B cell (primary cell): ENCODE data around the gene PRR9. TPM values are rescaled to one million over a fixed set of nuclear protein-coding genes. Genes with fewer than 3 reads are reported as not detected.

ENCODE experiments used
- ATAC-seq: fragments of 200-7000 bp; cut with Tn5 transposase; one replicate; pipeline ENCODE4 v1.10.0; 2021; ENCODE audit warnings: low read depth, mild to moderate bottlenecking, moderate number of reproducible peaks, moderate library complexity
- CTCF ChIA-PET: fragments of 350-600 bp; sonication (Branson Sonifier 250); formaldehyde crosslinking; loops from one replicate; lab custom pipeline; 2021; ENCODE audit warnings: antibody characterized with exemption, inconsistent platforms; lab: Charles Lee
- POLR2A ChIA-PET: fragments of 350-600 bp; sonication (Branson Sonifier 250); formaldehyde crosslinking; loops from one replicate; lab custom pipeline; 2021; ENCODE audit warnings: antibody characterized with exemption; lab: Charles Lee
- DNase-seq: peaks from one replicate; pipeline ENCODE4 v3.0.0; 2013
- H2AFZ ChIP-seq: 2 replicates; pipeline ENCODE4 v1.6.1; 2012; ENCODE audit warnings: mild to moderate bottlenecking, low read depth, low read length; ENCODE audit not compliant: insufficient read depth, poor library complexity, severe bottlenecking
- H3K27ac ChIP-seq, 2 donors: 1 replicate in 1 of 2; 2 replicates in 1 of 2; pipeline ENCODE4 v1.5.1; 2012 to 2013; ENCODE audit warnings: low read length in 2 of 2, mild to moderate bottlenecking in 2 of 2, moderate library complexity in 1 of 2
- H3K27me3 ChIP-seq, 4 experiments: fragments of 200-600 bp in 1 of 4; sonication (generic) in 1 of 4; replicated peaks in 1 of 4; 1 replicate in 2 of 4; 2 replicates in 2 of 4; pipeline versions ENCODE4 v1.6.1 to v1.7.0; 2013 to 2016; ENCODE audit warnings: low read length in 3 of 4, mild to moderate bottlenecking in 2 of 4, mixed read lengths in 1 of 4, moderate library complexity in 1 of 4; ENCODE audit not compliant: insufficient read depth in 4 of 4, control insufficient read depth in 3 of 4; ENCODE audit errors: control extremely low read depth in 1 of 4
- H3K36me3 ChIP-seq, 2 experiments: replicated peaks in 1 of 2; 1 replicate in 1 of 2; 2 replicates in 1 of 2; pipeline versions ENCODE4 v1.6.1 to v1.7.1; 2013; ENCODE audit warnings: low read length in 1 of 2; ENCODE audit not compliant: insufficient read depth in 2 of 2, control insufficient read depth in 1 of 2; ENCODE audit errors: control extremely low read depth in 1 of 2, extremely low read depth in 1 of 2
- H3K4me1 ChIP-seq, 2 donors: fragments of 200-600 bp in 1 of 2; sonication (generic) in 1 of 2; 1 replicate in 1 of 2; 2 replicates in 1 of 2; pipeline versions ENCODE4 v1.5.1 to v1.6.1; 2013 to 2017; ENCODE audit warnings: low read length in 2 of 2; ENCODE audit not compliant: control insufficient read depth in 2 of 2, insufficient read depth in 2 of 2
- H3K4me2 ChIP-seq: replicated peaks from 2 replicates; pipeline ENCODE3; 2012; ENCODE audit warnings: mild to moderate bottlenecking, low read depth, low read length; ENCODE audit not compliant: poor library complexity, severe bottlenecking
- H3K4me3 ChIP-seq, 5 experiments: fragments of 200-600 bp in 1 of 5; sonication (generic) in 1 of 5; 1 replicate in 3 of 5; 2 replicates in 2 of 5; pipeline versions ENCODE4 v1.5.1 to v1.7.0; 2011 to 2016; ENCODE audit warnings: low read length in 4 of 5, mild to moderate bottlenecking in 4 of 5, low read depth in 2 of 5, control low read depth in 1 of 5, moderate library complexity in 1 of 5; ENCODE audit not compliant: insufficient read depth in 1 of 5; ENCODE audit errors: control extremely low read depth in 1 of 5, extremely low read depth in 1 of 5
- H3K79me2 ChIP-seq: fragments of 200-600 bp; sonication (generic); one replicate; pipeline ENCODE4 v1.6.0; 2016; ENCODE audit warnings: low read length; ENCODE audit not compliant: control insufficient read depth, insufficient read depth
- H3K9ac ChIP-seq: fragments of 200-600 bp; sonication (generic); 2 replicates; pipeline ENCODE4 v1.6.1; 2017; ENCODE audit warnings: mild to moderate bottlenecking, low read length, moderate library complexity
- H3K9me3 ChIP-seq, 3 donors: one replicate each; pipeline versions ENCODE4 v1.6.1 to v1.7.1; 2013; ENCODE audit warnings: low read length in 2 of 3; ENCODE audit not compliant: control insufficient read depth in 2 of 3, insufficient read depth in 1 of 3; ENCODE audit errors: control extremely low read depth in 1 of 3
- H4K20me1 ChIP-seq: 2 replicates; pipeline ENCODE4 v1.6.0; 2012; ENCODE audit warnings: mild to moderate bottlenecking, low read length; ENCODE audit not compliant: insufficient read depth, control insufficient read depth, poor library complexity, severe bottlenecking
- H3K27ac Mint-ChIP-seq: one replicate; pipeline ENCODE4 v1.8.0; 2021; ENCODE audit warnings: mixed read lengths
- H3K27me3 Mint-ChIP-seq: one replicate; pipeline ENCODE4 v1.8.0; 2021; ENCODE audit warnings: mixed read lengths
- H3K4me1 Mint-ChIP-seq: one replicate; pipeline ENCODE4 v1.8.0; 2021; ENCODE audit warnings: mixed read lengths
- H3K4me3 Mint-ChIP-seq: one replicate; pipeline ENCODE4 v1.8.0; 2021; ENCODE audit warnings: mixed read lengths
- H3K9me3 Mint-ChIP-seq: one replicate; pipeline ENCODE4 v1.8.0; 2022; ENCODE audit warnings: mixed read lengths; ENCODE audit not compliant: insufficient read depth
- EZH2 ChIP-seq: IDR thresholded peaks from 2 replicates; pipeline ENCODE4 v1.6.1; 2012; ENCODE audit warnings: borderline replicate concordance, low read depth, mild to moderate bottlenecking, moderate library complexity, low read length; ENCODE audit not compliant: insufficient read depth, poor library complexity, severe bottlenecking
- WGBS: methylation state at CpG from one replicate; pipeline ENCODE4 v1.1.5; 2013; ENCODE audit warnings: missing lambda C conversion rate; ENCODE audit not compliant: insufficient coverage; 5-methylcytosine and 5-hydroxymethylcytosine counted together
- intact Hi-C: fragments of 100-400 bp; cut with micrococcal nuclease; formaldehyde crosslinking; loops from one replicate; pipeline ENCODE4 v1.10.0; 2022
- polyA plus RNA-seq: library from polyadenylated mRNA; depleted of rRNA; stranded (reverse); fragments of >200 nt; gene quantifications from 2 replicates; pipeline ENCODE4 v1.2.3, GENCODE V29; 2012
- total RNA-seq, 2 donors: library from RNA; stranded (reverse); fragments of 120-200 nt in 1 of 2; gene quantifications; 1 replicate in 1 of 2; 2 replicates in 1 of 2; pipeline versions ENCODE4 v1.2.3 to v1.2.4, GENCODE V29; 2013 to 2022
- TF ChIP-seq, protein P1 (sequence below): fragments of 200-600 bp; IDR thresholded peaks from one replicate; pipeline ENCODE4 v1.8.0; 2022; ENCODE audit warnings: antibody characterized with exemption, mild to moderate bottlenecking

PRR9 gene
- total and polyA plus RNA-seq, 2 donors (not counting 1 experiment from before 2014, with no cell fraction given) = not detected

DNA sequence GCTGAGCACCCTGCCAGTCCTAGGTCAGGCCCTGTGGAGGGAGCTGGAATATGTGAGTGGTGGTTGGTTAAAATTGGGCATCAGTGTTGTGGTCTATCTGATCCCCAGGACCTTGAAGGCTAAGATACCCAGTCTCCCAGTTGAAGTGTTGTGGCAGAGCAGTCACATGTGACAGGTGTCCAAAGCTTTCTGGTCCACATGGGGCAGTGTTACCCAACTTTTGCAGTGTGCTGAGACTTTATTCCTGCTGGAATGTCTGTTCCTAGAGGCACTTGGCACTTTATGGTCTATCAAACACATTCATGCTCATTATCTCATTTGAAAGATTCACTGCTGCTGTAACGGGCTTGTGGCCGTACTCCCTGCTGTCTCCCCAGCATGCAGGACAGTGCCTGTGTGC lies 21.1 kb downstream of the PRR9 start:
- DNase-seq = no peak
- no peak overlapping the region for H3K27ac ChIP-seq
- H3K9ac ChIP-seq = no peak overlapping the region
- Mint-ChIP-seq H3K4me3 (no peak overlapping the region), H3K9me3 (no peaks in the 10 kb centered on the region), H3K4me1 (no peaks in the 10 kb centered on the region), H3K27ac (no peak overlapping the region), H3K27me3 (peaks cover 26% of the 10 kb centered on the region)
- H4K20me1 ChIP-seq = no peaks in the 10 kb centered on the region
- intact Hi-C loops = loop anchor here (2.0 kb wide), 1 partner anchor 40 kb away; no protein-coding TSS in a partner anchor
- 100% methylated on average over 2 of the region's 2 CpGs for WGBS
- ChIA-PET POLR2A (no interaction called here), CTCF (interaction anchor here (0.9 to 1.4 kb wide), 5 partner anchors 8 to 51 kb away, joined by 3 read pairs; no protein-coding TSS in a partner anchor)
- H3K79me2 ChIP-seq = no peaks in the 10 kb centered on the region
- no peak overlapping the region for H3K4me3 ChIP-seq
- peaks cover 0 to 5% (median 0%) of the 10 kb centered on the region in 4 experiments for H3K27me3 ChIP-seq
- H3K9me3 ChIP-seq = no peaks in the 10 kb centered on the region
- H2AFZ ChIP-seq = no peak overlapping the region
- TF ChIP-seq, protein P1, sequence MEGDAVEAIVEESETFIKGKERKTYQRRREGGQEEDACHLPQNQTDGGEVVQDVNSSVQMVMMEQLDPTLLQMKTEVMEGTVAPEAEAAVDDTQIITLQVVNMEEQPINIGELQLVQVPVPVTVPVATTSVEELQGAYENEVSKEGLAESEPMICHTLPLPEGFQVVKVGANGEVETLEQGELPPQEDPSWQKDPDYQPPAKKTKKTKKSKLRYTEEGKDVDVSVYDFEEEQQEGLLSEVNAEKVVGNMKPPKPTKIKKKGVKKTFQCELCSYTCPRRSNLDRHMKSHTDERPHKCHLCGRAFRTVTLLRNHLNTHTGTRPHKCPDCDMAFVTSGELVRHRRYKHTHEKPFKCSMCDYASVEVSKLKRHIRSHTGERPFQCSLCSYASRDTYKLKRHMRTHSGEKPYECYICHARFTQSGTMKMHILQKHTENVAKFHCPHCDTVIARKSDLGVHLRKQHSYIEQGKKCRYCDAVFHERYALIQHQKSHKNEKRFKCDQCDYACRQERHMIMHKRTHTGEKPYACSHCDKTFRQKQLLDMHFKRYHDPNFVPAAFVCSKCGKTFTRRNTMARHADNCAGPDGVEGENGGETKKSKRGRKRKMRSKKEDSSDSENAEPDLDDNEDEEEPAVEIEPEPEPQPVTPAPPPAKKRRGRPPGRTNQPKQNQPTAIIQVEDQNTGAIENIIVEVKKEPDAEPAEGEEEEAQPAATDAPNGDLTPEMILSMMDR = no peak
- no peak for TF ChIP-seq EZH2
- no peak for ATAC-seq
- H3K4me1 ChIP-seq = no peaks in the 10 kb centered on the region
- no peaks in the 10 kb centered on the region for H3K36me3 ChIP-seq
- H3K4me2 ChIP-seq = no peak overlapping the region

DNA sequence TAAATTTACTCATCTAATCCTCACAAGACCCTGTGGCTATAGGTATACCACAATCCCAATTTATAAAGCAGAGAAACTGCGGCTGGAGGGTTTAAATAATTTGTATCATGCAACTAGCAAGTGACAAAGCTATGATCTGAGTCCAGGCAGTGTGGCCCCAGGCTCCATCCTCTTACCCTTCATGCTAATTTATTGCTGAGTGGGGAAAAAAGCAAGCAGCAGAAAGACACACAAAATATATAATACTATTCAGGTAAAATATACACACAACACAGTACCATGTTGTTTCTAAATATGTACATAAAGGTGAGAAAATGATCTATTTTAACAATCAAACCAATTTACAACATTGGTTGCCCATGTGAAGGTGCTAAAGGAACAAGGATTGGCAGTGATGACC lies 24.8 kb downstream of the PRR9 start:
- TF ChIP-seq, protein P1 = no peak
- no peak for TF ChIP-seq EZH2
- no peak overlapping the region for H3K4me2 ChIP-seq
- ATAC-seq (no peak), DNase-seq (no peak)
- no peak overlapping the region for H3K9ac ChIP-seq
- H3K4me1 Mint-ChIP-seq = no peaks in the 10 kb centered on the region
- no peak overlapping the region for H3K27ac ChIP-seq
- intact Hi-C loops = no loop called here
- no peak overlapping the region for H3K4me3 ChIP-seq
- H4K20me1 ChIP-seq = no peaks in the 10 kb centered on the region
- no peak overlapping the region for H2AFZ ChIP-seq
- H3K9me3 ChIP-seq = peaks cover 0 to 5% (median 0%) of the 10 kb centered on the region in 3 donors
- no peaks in the 10 kb centered on the region for H3K9me3 Mint-ChIP-seq
- no CpG with 5 or more reads among the region's 1 CpG for WGBS
- H3K27ac Mint-ChIP-seq = no peak overlapping the region
- no peak overlapping the region for H3K4me3 Mint-ChIP-seq
- peaks cover 27% of the 10 kb centered on the region for H3K27me3 Mint-ChIP-seq
- ChIA-PET CTCF (no interaction called here), POLR2A (no interaction called here)
- no peaks in the 10 kb centered on the region for H3K79me2 ChIP-seq
- H3K36me3 ChIP-seq = no peaks in the 10 kb centered on the region
- H3K4me1 ChIP-seq = no peaks in the 10 kb centered on the region
- peaks cover 0 to 11% (median 4%) of the 10 kb centered on the region in 4 experiments for H3K27me3 ChIP-seq
